PC-3 (cell line): ENCODE results near the gene RPL7L1. TPM values are rescaled to one million over a fixed set of nuclear protein-coding genes. Genes with fewer than 3 reads are reported as not detected.

Experiments used
- ATAC-seq: fragments of 200-7000 bp; cut with Tn5 transposase; 2 replicates; pipeline ENCODE4 v1.9.1; 2020; ENCODE audit warnings: mild to moderate bottlenecking, moderate library complexity
- BruUV-seq: library from RNA; stranded (reverse); fragments of 400-500 nt; replicated peaks from 2 replicates; lab custom pipeline; 2021; lab: Mats Ljungman, UMichigan
- CTCF ChIA-PET: fragments of 300-600 bp; sonication (Branson Sonifier 250); formaldehyde crosslinking; loops from one replicate; lab custom pipeline; 2022; ENCODE audit warnings: antibody characterized with exemption; lab: Charles Lee
- POLR2A ChIA-PET: fragments of 300-600 bp; sonication (Branson Sonifier 250); formaldehyde crosslinking; loops from one replicate; lab custom pipeline; 2022; ENCODE audit warnings: antibody characterized with exemption; ENCODE audit not compliant: unreplicated experiment; lab: Charles Lee
- DNase-seq: peaks from one replicate; pipeline ENCODE4 v3.0.0-alpha.2; 2015
- H2AFZ ChIP-seq: fragments of 300-600 bp; sonication (generic); 2 replicates; pipeline ENCODE4 v1.6.0; 2016; ENCODE audit warnings: antibody characterized with exemption, low read length
- H3F3A ChIP-seq: fragments of 300-600 bp; sonication (generic); one replicate; pipeline ENCODE4 v1.6.0; 2017; ENCODE audit warnings: antibody characterized with exemption, low read length, control low read depth, mild to moderate bottlenecking; ENCODE audit not compliant: unreplicated experiment
- H3K27ac ChIP-seq: fragments of 300-600 bp; sonication (generic); 2 replicates; pipeline ENCODE4 v1.5.1; 2016; ENCODE audit warnings: mild to moderate bottlenecking, low read length
- H3K27me3 ChIP-seq: fragments of 300-600 bp; sonication (generic); 2 replicates; pipeline ENCODE4 v1.6.1; 2016; ENCODE audit warnings: low read length, mixed read lengths
- H3K36me3 ChIP-seq: fragments of 300-600 bp; sonication (generic); 2 replicates; pipeline ENCODE4 v1.6.1; 2016; ENCODE audit warnings: low read depth, mixed run types, low read length, mixed read lengths
- H3K4me1 ChIP-seq: fragments of 300-600 bp; sonication (generic); 2 replicates; pipeline ENCODE4 v1.5.1; 2016; ENCODE audit warnings: low read length; ENCODE audit not compliant: insufficient read depth
- H3K4me2 ChIP-seq: fragments of 300-600 bp; sonication (generic); 2 replicates; pipeline ENCODE4 v1.6.0; 2016; ENCODE audit warnings: low read length
- H3K4me3 ChIP-seq: fragments of 300-600 bp; sonication (generic); 2 replicates; pipeline ENCODE4 v1.5.1; 2016; ENCODE audit warnings: mild to moderate bottlenecking, low read length, mixed read lengths
- H3K79me2 ChIP-seq: fragments of 300-600 bp; sonication (generic); 2 replicates; pipeline ENCODE4 v1.6.1; 2017; ENCODE audit warnings: low read length, mixed read lengths
- H3K9ac ChIP-seq: fragments of 300-600 bp; sonication (generic); 2 replicates; pipeline ENCODE4 v1.6.0; 2016; ENCODE audit warnings: mild to moderate bottlenecking, low read length
- H3K9me2 ChIP-seq: fragments of 300-600 bp; sonication (generic); replicated peaks from 2 replicates; pipeline ENCODE4 v1.6.1; 2016; ENCODE audit warnings: mixed run types, low read length, mixed read lengths
- H3K9me3 ChIP-seq: fragments of 300-600 bp; sonication (generic); 2 replicates; pipeline ENCODE4 v1.6.1; 2016; ENCODE audit warnings: low read length, mixed read lengths
- H4K20me1 ChIP-seq: fragments of 300-600 bp; sonication (generic); 2 replicates; pipeline ENCODE4 v1.6.1; 2016; ENCODE audit warnings: low read length, mixed read lengths
- CTCF ChIP-seq: fragments of 300-600 bp; sonication (generic); conservative IDR thresholded peaks from 2 replicates; pipeline ENCODE4 v1.5.1; 2017; ENCODE audit warnings: antibody characterized with exemption, low read depth, mild to moderate bottlenecking, low read length
- EZH2 ChIP-seq: fragments of 300-600 bp; sonication (generic); IDR thresholded peaks from one replicate; pipeline ENCODE4 v1.6.1; 2017; ENCODE audit warnings: antibody characterized with exemption, mild to moderate bottlenecking, low read length; ENCODE audit not compliant: unreplicated experiment
- EZH2phosphoT487 ChIP-seq: fragments of 300-600 bp; sonication (generic); IDR thresholded peaks from 2 replicates; pipeline ENCODE4 v1.6.1; 2018; ENCODE audit warnings: mild to moderate bottlenecking, antibody characterized with exemption, low read length, borderline replicate concordance
- intact Hi-C: fragments of 100-400 bp; cut with micrococcal nuclease; formaldehyde crosslinking; loops from 2 replicates; pipeline ENCODE4 v1.9.0; 2023
- total RNA-seq: library from RNA; depleted of rRNA; stranded (reverse); fragments of >200 nt; gene quantifications from 2 replicates; pipeline ENCODE4 v1.2.3, GENCODE V29; 2014

The RPL7L1 gene
- total RNA-seq, 1 experiment from 2014 or later, result 99.5 TPM

GRCh38 chr6:42907336-42907735 is 27.9 kb downstream of the RPL7L1 start:
- POLR2A ChIA-PET, result no interaction called here
- intact Hi-C loops, result no loop called here
- H3K9me2 ChIP-seq, result no peaks in the 10 kb centered on the region
- no peak for ATAC-seq
- H3F3A ChIP-seq, result no peaks in the 10 kb centered on the region
- CTCF ChIA-PET, result interaction anchor here (0.6 kb wide), 1 partner anchor 71 kb away, joined by 3 read pairs; no protein-coding TSS in a partner anchor
- DNase-seq, result no peak
- H3K27me3 ChIP-seq, result no peaks in the 10 kb centered on the region
- no TSS peak for BruUV-seq
- no peaks in the 10 kb centered on the region for H4K20me1 ChIP-seq
- no peaks in the 10 kb centered on the region for H3K9me3 ChIP-seq
- no peak overlapping the region for H3K27ac ChIP-seq
- H2AFZ ChIP-seq, result no peak overlapping the region
- no peaks in the 10 kb centered on the region for H3K79me2 ChIP-seq
- H3K4me2 ChIP-seq, result no peak overlapping the region
- TF ChIP-seq EZH2 (no peak), CTCF (no peak), EZH2phosphoT487 (no peak)
- H3K9ac ChIP-seq, result no peak overlapping the region
- H3K4me3 ChIP-seq, result no peak overlapping the region
- H3K4me1 ChIP-seq, result peaks cover 2% of the 10 kb centered on the region; the same call in 1 of the 2 replicates
- no peaks in the 10 kb centered on the region for H3K36me3 ChIP-seq

GRCh38 chr6:42909835-42910234 is 30.4 kb downstream of the RPL7L1 start:
- H3K9me3 ChIP-seq, result no peaks in the 10 kb centered on the region
- H4K20me1 ChIP-seq, result no peaks in the 10 kb centered on the region
- no peak overlapping the region for H3K4me3 ChIP-seq
- no peaks in the 10 kb centered on the region for H3K4me1 ChIP-seq
- DNase-seq (no peak), ATAC-seq (no peak)
- H3K36me3 ChIP-seq, result no peaks in the 10 kb centered on the region
- H3F3A ChIP-seq, result no peaks in the 10 kb centered on the region
- ChIA-PET CTCF (no interaction called here), POLR2A (no interaction called here)
- H3K9me2 ChIP-seq, result no peaks in the 10 kb centered on the region
- no peak overlapping the region for H3K4me2 ChIP-seq
- no peaks in the 10 kb centered on the region for H3K27me3 ChIP-seq
- intact Hi-C loops, result no loop called here
- TF ChIP-seq EZH2phosphoT487, result no peak
- no peak for TF ChIP-seq CTCF
- TF ChIP-seq EZH2, result no peak
- H3K27ac ChIP-seq, result no peak overlapping the region
- no peak overlapping the region for H3K9ac ChIP-seq
- BruUV-seq, result no TSS peak
- no peak overlapping the region for H2AFZ ChIP-seq
- no peaks in the 10 kb centered on the region for H3K79me2 ChIP-seq

- no peak overlapping the region for H3K4me2 ChIP-seq
- no peak overlapping the region for H3K4me3 ChIP-seq
- H3K9ac ChIP-seq, result no peak overlapping the region
- intact Hi-C loops, result no loop called here
- DNase-seq (no peak), ATAC-seq (no peak)
- CTCF ChIA-PET, result no interaction called here
- no peak for TF ChIP-seq EZH2
- no peak for TF ChIP-seq CTCF
- no peak for TF ChIP-seq EZH2phosphoT487
- POLR2A ChIA-PET, result no interaction called here
- no peak overlapping the region for H3K27ac ChIP-seq
- BruUV-seq, result no TSS peak
- no peaks in the 10 kb centered on the region for H3K4me1 ChIP-seq
- no peaks in the 10 kb centered on the region for H3K79me2 ChIP-seq
- no peaks in the 10 kb centered on the region for H3K9me3 ChIP-seq
- H4K20me1 ChIP-seq, result no peaks in the 10 kb centered on the region
- no peaks in the 10 kb centered on the region for H3F3A ChIP-seq
- no peak overlapping the region for H2AFZ ChIP-seq
- H3K9me2 ChIP-seq, result no peaks in the 10 kb centered on the region
- no peaks in the 10 kb centered on the region for H3K36me3 ChIP-seq
- H3K27me3 ChIP-seq, result no peaks in the 10 kb centered on the region
Observed at GRCh38 chr6:42911171-42912021, 32.0 kb downstream of the RPL7L1 start.
